ENCODE data around the gene AOPEP.

The AOPEP gene

DNA sequence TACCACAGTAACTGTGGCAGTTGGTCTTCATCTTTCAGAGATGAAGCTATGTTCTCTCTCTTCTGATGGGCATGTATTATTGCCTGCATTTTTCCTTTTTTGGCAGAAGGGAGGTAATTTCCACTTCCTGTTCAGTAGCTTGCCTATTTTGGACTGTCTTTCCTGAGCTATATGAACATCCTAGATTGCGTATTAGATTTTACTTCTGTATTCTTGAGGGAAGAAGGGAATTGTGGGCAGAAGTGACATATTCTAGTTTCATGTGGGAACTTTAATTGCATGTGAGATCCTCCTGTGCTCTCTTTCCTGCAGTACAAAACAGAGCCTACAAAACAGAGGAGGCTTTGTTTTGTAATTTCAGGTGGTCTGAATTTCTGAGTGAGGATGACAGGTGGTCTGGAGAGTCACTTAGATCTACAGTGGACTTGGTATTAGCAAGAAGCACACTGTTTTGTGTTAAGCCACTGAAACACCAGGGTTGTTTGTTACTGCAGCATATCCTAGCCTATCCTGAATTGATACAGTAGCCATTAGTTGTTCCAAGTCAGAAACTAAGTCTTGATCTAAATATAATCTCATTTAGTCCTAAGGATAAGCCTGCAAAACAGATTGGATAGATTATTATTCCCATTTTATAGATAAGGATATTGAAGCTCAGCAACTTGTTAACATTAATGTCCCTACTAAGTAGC lies 68.1 kb downstream of the AOPEP start:
- Histone ChIP-seq H3K4me3 (ENCODE audit: low read length) (no peak overlapping the region), H3K36me3 (replicated peaks; ENCODE audit: insufficient read depth, low read length) (no peaks in the 10 kb centered on the region), H2AFZ (ENCODE audit: low read length) (no peak overlapping the region), H3K79me2 (ENCODE audit: low read length) (no peaks in the 10 kb centered on the region), H3K9me2 (replicated peaks; ENCODE audit: insufficient read depth, low read length) (no peaks in the 10 kb centered on the region), H4K20me1 (ENCODE audit: insufficient read depth, low read length) (no peaks in the 10 kb centered on the region), H3K27ac (ENCODE audit: low read length) (no peak overlapping the region), H3K4me2 (ENCODE audit: low read depth, low read length) (no peak overlapping the region), H3F3A (ENCODE audit: insufficient read depth, low read length) (no peaks in the 10 kb centered on the region), H3K27me3 (replicated peaks; ENCODE audit: insufficient read depth, low read length) (no peaks in the 10 kb centered on the region), H3K9ac (ENCODE audit: low read length) (no peak overlapping the region), H3K9me3 (replicated peaks; ENCODE audit: insufficient read depth, low read length) (no peaks in the 10 kb centered on the region), H3K4me1 (ENCODE audit: low read length) (no peaks in the 10 kb centered on the region)
- no peak for DNase-seq
- no peak for TF ChIP-seq EZH2 (optimal IDR thresholded peaks at IDR 0.05; ENCODE audit: low read depth, low read length)
- TF ChIP-seq, protein P1, sequence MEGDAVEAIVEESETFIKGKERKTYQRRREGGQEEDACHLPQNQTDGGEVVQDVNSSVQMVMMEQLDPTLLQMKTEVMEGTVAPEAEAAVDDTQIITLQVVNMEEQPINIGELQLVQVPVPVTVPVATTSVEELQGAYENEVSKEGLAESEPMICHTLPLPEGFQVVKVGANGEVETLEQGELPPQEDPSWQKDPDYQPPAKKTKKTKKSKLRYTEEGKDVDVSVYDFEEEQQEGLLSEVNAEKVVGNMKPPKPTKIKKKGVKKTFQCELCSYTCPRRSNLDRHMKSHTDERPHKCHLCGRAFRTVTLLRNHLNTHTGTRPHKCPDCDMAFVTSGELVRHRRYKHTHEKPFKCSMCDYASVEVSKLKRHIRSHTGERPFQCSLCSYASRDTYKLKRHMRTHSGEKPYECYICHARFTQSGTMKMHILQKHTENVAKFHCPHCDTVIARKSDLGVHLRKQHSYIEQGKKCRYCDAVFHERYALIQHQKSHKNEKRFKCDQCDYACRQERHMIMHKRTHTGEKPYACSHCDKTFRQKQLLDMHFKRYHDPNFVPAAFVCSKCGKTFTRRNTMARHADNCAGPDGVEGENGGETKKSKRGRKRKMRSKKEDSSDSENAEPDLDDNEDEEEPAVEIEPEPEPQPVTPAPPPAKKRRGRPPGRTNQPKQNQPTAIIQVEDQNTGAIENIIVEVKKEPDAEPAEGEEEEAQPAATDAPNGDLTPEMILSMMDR (IDR thresholded peaks at IDR 0.05; ENCODE audit: low read length), result no peak
- no peak for TF ChIP-seq EZH2phosphoT487 (IDR thresholded peaks at IDR 0.05; ENCODE audit: low read length)

DNA sequence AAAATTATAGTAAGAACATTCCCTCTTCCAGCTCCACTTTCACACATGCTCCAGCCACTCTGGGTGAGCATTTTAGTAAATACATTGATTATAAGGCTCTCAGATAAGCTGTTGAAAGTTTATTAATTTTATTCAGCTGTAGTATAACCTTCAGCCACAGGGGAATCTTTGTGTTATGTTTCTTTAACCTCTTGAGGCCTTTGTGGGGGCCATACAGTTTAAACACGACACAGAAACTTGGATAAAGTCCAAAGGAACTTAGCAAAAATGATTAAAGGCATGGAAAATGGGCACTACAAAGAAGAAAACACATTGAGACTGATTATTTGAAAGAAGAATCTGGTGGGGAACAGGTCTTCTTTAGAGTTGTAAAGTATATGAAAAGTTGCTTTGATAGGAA lies 70.2 kb downstream of the AOPEP start:
- H3K4me3 ChIP-seq (ENCODE audit: low read length), result no peak overlapping the region
- no peaks in the 10 kb centered on the region for H3K27me3 ChIP-seq (replicated peaks; ENCODE audit: insufficient read depth, low read length)
- no peaks in the 10 kb centered on the region for H3K36me3 ChIP-seq (replicated peaks; ENCODE audit: insufficient read depth, low read length)
- no peak for DNase-seq
- no peak overlapping the region for H3K9ac ChIP-seq (ENCODE audit: low read length)
- H4K20me1 ChIP-seq (ENCODE audit: insufficient read depth, low read length), result no peaks in the 10 kb centered on the region
- no peaks in the 10 kb centered on the region for H3F3A ChIP-seq (ENCODE audit: insufficient read depth, low read length)
- no peaks in the 10 kb centered on the region for H3K9me2 ChIP-seq (replicated peaks; ENCODE audit: insufficient read depth, low read length)
- H3K9me3 ChIP-seq (replicated peaks; ENCODE audit: insufficient read depth, low read length), result no peaks in the 10 kb centered on the region
- no peak overlapping the region for H3K4me2 ChIP-seq (ENCODE audit: low read depth, low read length)
- no peak overlapping the region for H2AFZ ChIP-seq (ENCODE audit: low read length)
- no peaks in the 10 kb centered on the region for H3K4me1 ChIP-seq (ENCODE audit: low read length)
- H3K79me2 ChIP-seq (ENCODE audit: low read length), result no peaks in the 10 kb centered on the region
- no peak overlapping the region for H3K27ac ChIP-seq (ENCODE audit: low read length)
- no peak for TF ChIP-seq EZH2phosphoT487 (IDR thresholded peaks at IDR 0.05; ENCODE audit: low read length)
- TF ChIP-seq, protein P1 (IDR thresholded peaks at IDR 0.05; ENCODE audit: low read length), result no peak
- TF ChIP-seq EZH2 (optimal IDR thresholded peaks at IDR 0.05; ENCODE audit: low read depth, low read length), result no peak

DNA sequence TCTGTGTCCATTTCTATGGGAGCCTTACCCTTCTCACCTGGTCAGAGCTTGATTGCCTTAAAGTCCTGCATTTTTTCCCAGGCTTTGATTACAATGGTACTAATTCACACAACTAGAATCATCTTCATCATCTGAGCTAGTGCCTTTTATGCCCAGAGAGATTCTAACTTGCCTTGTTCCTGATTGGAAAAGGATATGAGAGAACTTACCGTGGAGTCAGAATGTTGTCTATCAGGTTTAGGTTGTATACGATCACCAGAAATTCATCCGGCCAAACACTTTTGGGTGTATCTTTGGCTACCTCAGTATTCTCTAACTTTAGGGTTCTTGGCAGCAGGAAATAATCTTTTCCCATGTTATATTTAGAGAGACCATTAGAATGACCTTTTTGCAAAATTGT lies 71.7 kb downstream of the AOPEP start:
- TF ChIP-seq EZH2 (optimal IDR thresholded peaks at IDR 0.05; ENCODE audit: low read depth, low read length) (no peak), EZH2phosphoT487 (IDR thresholded peaks at IDR 0.05; ENCODE audit: low read length) (no peak)
- TF ChIP-seq, protein P1 (IDR thresholded peaks at IDR 0.05; ENCODE audit: low read length), result no peak
- no peak overlapping the region for H3K27ac ChIP-seq (ENCODE audit: low read length)
- H2AFZ ChIP-seq (ENCODE audit: low read length), result no peak overlapping the region
- H3K4me2 ChIP-seq (ENCODE audit: low read depth, low read length), result no peak overlapping the region
- H3K36me3 ChIP-seq (replicated peaks; ENCODE audit: insufficient read depth, low read length), result no peaks in the 10 kb centered on the region
- no peaks in the 10 kb centered on the region for H3F3A ChIP-seq (ENCODE audit: insufficient read depth, low read length)
- no peak for DNase-seq
- H3K27me3 ChIP-seq (replicated peaks; ENCODE audit: insufficient read depth, low read length), result no peaks in the 10 kb centered on the region
- H3K79me2 ChIP-seq (ENCODE audit: low read length), result no peaks in the 10 kb centered on the region
- no peaks in the 10 kb centered on the region for H3K9me3 ChIP-seq (replicated peaks; ENCODE audit: insufficient read depth, low read length)
- H3K9ac ChIP-seq (ENCODE audit: low read length), result no peak overlapping the region
- H3K9me2 ChIP-seq (replicated peaks; ENCODE audit: insufficient read depth, low read length), result no peaks in the 10 kb centered on the region
- H3K4me1 ChIP-seq (ENCODE audit: low read length), result 0 out of 2 replicates have a peak, but pooled peaks cover 11% of the 10 kb centered on the region
- no peak overlapping the region for H3K4me3 ChIP-seq (ENCODE audit: low read length)
- no peaks in the 10 kb centered on the region for H4K20me1 ChIP-seq (ENCODE audit: insufficient read depth, low read length)

Measured in MM.1S (cell line).